ENCODE results near the gene MYO1D. TPM values are rescaled to one million over a fixed set of nuclear protein-coding genes. Genes with fewer than 3 reads are reported as not detected.
"Not testable (repeated sequence)": the region's sequence is repeated elsewhere in the genome, so short reads cannot be mapped to it uniquely, and the experiment has no call there.

The MYO1D gene
- total RNA-seq, 2 donors from 2014 or later = 162 to 201 TPM

- intact Hi-C loops (cut with DNase I) = no loop called here
- DNase-seq (ENCODE audit: low spot score) = no peak
Observed at GRCh38 chr17:32542186-32542585, 334.7 kb downstream of the MYO1D start.

- intact Hi-C loops (cut with DNase I) = no loop called here
- DNase-seq (ENCODE audit: low spot score) = no peak
Observed at GRCh38 chr17:32541640-32542039, 335.3 kb downstream of the MYO1D start.

- intact Hi-C loops (cut with DNase I) = no loop called here
Observed at GRCh38 chr17:32536736-32537643, 339.9 kb downstream of the MYO1D start.

GRCh38 chr17:32533296-32533695 is 343.6 kb downstream of the MYO1D start:
- intact Hi-C loops (cut with DNase I) = no loop called here
- DNase-seq (ENCODE audit: low spot score) = no peak

More at GRCh38 chr17:32536736-32537643, 339.9 kb downstream of the MYO1D start:
- no peak for DNase-seq (ENCODE audit: low spot score)

GRCh38 chr17:32529604-32530003 is 347.3 kb downstream of the MYO1D start:
- no peak for DNase-seq (ENCODE audit: low spot score)
- intact Hi-C loops (cut with DNase I) = no loop called here

GRCh38 chr17:32528825-32529224 is 348.1 kb downstream of the MYO1D start:
- no peak for DNase-seq (ENCODE audit: low spot score)
- intact Hi-C loops (cut with DNase I) = no loop called here

GRCh38 chr17:32527146-32527545 is 349.8 kb downstream of the MYO1D start:
- DNase-seq (ENCODE audit: low spot score) = no peak
- intact Hi-C loops (cut with DNase I) = no loop called here

- no peak for DNase-seq (ENCODE audit: low spot score)
- intact Hi-C loops (cut with DNase I) = no loop called here
Observed at GRCh38 chr17:32525122-32525521, 351.8 kb downstream of the MYO1D start.

GRCh38 chr17:32524553-32524880 is 352.4 kb downstream of the MYO1D start:
- DNase-seq (ENCODE audit: low spot score); intact Hi-C loops (cut with DNase I): not testable (repeated sequence)

- DNase-seq (ENCODE audit: low spot score) = no peak
- intact Hi-C loops (cut with DNase I) = no loop called here
Observed at GRCh38 chr17:32523827-32524552, 352.9 kb downstream of the MYO1D start.

GRCh38 chr17:32523017-32523680 is 353.8 kb downstream of the MYO1D start:
- intact Hi-C loops (cut with DNase I) = no loop called here
- no peak for DNase-seq (ENCODE audit: low spot score)

- intact Hi-C loops (cut with DNase I) = no loop called here
- DNase-seq (ENCODE audit: low spot score) = no peak
Observed at GRCh38 chr17:32520737-32521404, 356.1 kb downstream of the MYO1D start.

- intact Hi-C loops (cut with DNase I) = no loop called here
- no peak for DNase-seq (ENCODE audit: low spot score)
Observed at GRCh38 chr17:32520104-32520701, 356.7 kb downstream of the MYO1D start.

- no peak for DNase-seq (ENCODE audit: low spot score)
- intact Hi-C loops (cut with DNase I) = no loop called here
Observed at GRCh38 chr17:32519228-32520103, 357.5 kb downstream of the MYO1D start.

- intact Hi-C loops (cut with DNase I) = no loop called here
- DNase-seq (ENCODE audit: low spot score) = no peak
Observed at GRCh38 chr17:32518646-32519227, 358.2 kb downstream of the MYO1D start.

GRCh38 chr17:32517982-32518381 is 358.9 kb downstream of the MYO1D start:
- intact Hi-C loops (cut with DNase I) = no loop called here
- DNase-seq (ENCODE audit: low spot score) = no peak

GRCh38 chr17:32516940-32517701 is 359.8 kb downstream of the MYO1D start:
- intact Hi-C loops (cut with DNase I) = no loop called here

More at GRCh38 chr17:32516940-32517701, 359.8 kb downstream of the MYO1D start:
- DNase-seq (ENCODE audit: low spot score) = no peak
